ENCODE measurements around the gene KIRREL2.

The KIRREL2 gene

GRCh38 chr19:35845215-35846037, 11.3 kb upstream of the KIRREL2 start:
- DNase-seq = no peak

GRCh38 chr19:35846038-35846668, 10.6 kb upstream of the KIRREL2 start:
- no peak for DNase-seq

- DNase-seq = no peak
These were observed 8.8 kb upstream of the KIRREL2 start for GRCh38 chr19:35847911-35848310.

- no peak for DNase-seq
These were observed 8.2 kb upstream of the KIRREL2 start for GRCh38 chr19:35848486-35848885.

- no peak for DNase-seq
These were observed 7.7 kb upstream of the KIRREL2 start for GRCh38 chr19:35848919-35849505.

- DNase-seq = no peak
These were observed 5.3 kb upstream of the KIRREL2 start for GRCh38 chr19:35851213-35852028.

- no peak for DNase-seq
These were observed 4.5 kb upstream of the KIRREL2 start, which contains the start of gene NPHS1 for GRCh38 chr19:35852029-35852780. TSS of gene NPHS1 (minus strand) at chr19:35852504. CDS start at chr19:35851837, 667 bp downstream.

GRCh38 chr19:35853038-35853756, 3.5 kb upstream of the KIRREL2 start:
- DNase-seq = no peak

- no peak for DNase-seq
These were observed 1.6 kb downstream of the KIRREL2 start for GRCh38 chr19:35858311-35858710.

- no peak for DNase-seq
These were observed 2.7 kb downstream of the KIRREL2 start for GRCh38 chr19:35859414-35859813.

GRCh38 chr19:35860436-35860817, 3.7 kb downstream of the KIRREL2 start:
- DNase-seq = no peak

- DNase-seq = no peak
These were observed 4.3 kb downstream of the KIRREL2 start for GRCh38 chr19:35860818-35861639.

- DNase-seq = no peak
These were observed 5.0 kb downstream of the KIRREL2 start for GRCh38 chr19:35861640-35862160.

- no peak for DNase-seq
These were observed 5.8 kb downstream of the KIRREL2 start for GRCh38 chr19:35862528-35862927.

GRCh38 chr19:35863018-35863417, 6.3 kb downstream of the KIRREL2 start:
- no peak for DNase-seq

- peak; percentile 88 for DNase-seq
These were observed 11.6 kb downstream of the KIRREL2 start, which contains the start of gene APLP1 for GRCh38 chr19:35868172-35868822. TSS of gene APLP1 (plus strand) at chr19:35868574. CDS start at chr19:35868637, 63 bp downstream.

GRCh38 chr19:35868823-35869326, 12.2 kb downstream of the KIRREL2 start:
- DNase-seq = no peak

- DNase-seq = peak; percentile 87
These were observed 12.8 kb downstream of the KIRREL2 start for GRCh38 chr19:35869327-35870123.

Data from activated CD8-positive, alpha-beta memory T cell treated with anti-CD3 and anti-CD28 coated beads for 24 hours (primary cell).